VCaP (cell line): ENCODE data around the gene NENF.
"Not testable (repeated sequence)": the region's sequence is repeated elsewhere in the genome, so short reads cannot be mapped to it uniquely, and the experiment has no call there.

ENCODE experiments used
- H3K27ac ChIP-seq: fragments of 450-650 bp; 2 replicates; pipeline ENCODE4 v1.5.1; 2017
- CTCF ChIP-seq: fragments of 450-650 bp; conservative IDR thresholded peaks from 2 replicates; pipeline ENCODE4 v1.5.1; 2017; ENCODE audit warnings: mild to moderate bottlenecking, moderate library complexity

The NENF gene

GRCh38 chr1:212471891-212472675 is 39.4 kb downstream of the NENF start:
- H3K27ac ChIP-seq = no peak overlapping the region
- no peak for TF ChIP-seq CTCF

GRCh38 chr1:212473729-212474128 is 41.0 kb downstream of the NENF start:
- no peak overlapping the region for H3K27ac ChIP-seq
- no peak for TF ChIP-seq CTCF

GRCh38 chr1:212475151-212475550 is 42.4 kb downstream of the NENF start:
- H3K27ac ChIP-seq = no peak overlapping the region

GRCh38 chr1:212475831-212476230 is 43.1 kb downstream of the NENF start:
- not testable (repeated sequence) for H3K27ac ChIP-seq

More at GRCh38 chr1:212475151-212475550, 42.4 kb downstream of the NENF start:
- TF ChIP-seq CTCF = no peak

- no peak overlapping the region for H3K27ac ChIP-seq
- peak; percentile 95 for TF ChIP-seq CTCF
Observed at GRCh38 chr1:212477014-212477679, 44.4 kb downstream of the NENF start.

GRCh38 chr1:212477680-212478466 is 45.2 kb downstream of the NENF start:
- TF ChIP-seq CTCF = no peak
- no peak overlapping the region for H3K27ac ChIP-seq

GRCh38 chr1:212478467-212479025 is 45.8 kb downstream of the NENF start:
- H3K27ac ChIP-seq = no peak overlapping the region
- TF ChIP-seq CTCF = no peak
